Stomach (tissue), 9 donors: ENCODE results near the gene MTMR2. TPM values are rescaled to one million over a fixed set of nuclear protein-coding genes. Genes with fewer than 3 reads are reported as not detected.

Experiments
- DNase-seq, 2 donors: peaks; one replicate each; pipeline versions ENCODE4 v3.0.0 to v3.0.0-alpha.2; 2013 to 2019
- H3K27ac ChIP-seq, 5 donors: fragments of 200-600 bp in 4 of 5; sonication (generic) in 4 of 5; one replicate each; pipeline ENCODE4 v1.5.1; 2013 to 2019; ENCODE audit warnings: mild to moderate bottlenecking in 1 of 5, moderate library complexity in 1 of 5
- H3K27me3 ChIP-seq, 3 donors: fragments of 200-600 bp; sonication (generic); one replicate each; pipeline ENCODE4 v1.5.1; 2017 to 2019; ENCODE audit warnings: mixed run types in 1 of 3
- H3K36me3 ChIP-seq, 4 donors: fragments of 200-600 bp; sonication (generic); 1 replicate in 3 of 4; 2 replicates in 1 of 4; pipeline ENCODE4 v1.5.1; 2016 to 2019
- H3K4me1 ChIP-seq, 4 donors: fragments of 200-600 bp; sonication (generic); one replicate each; pipeline ENCODE4 v1.5.1; 2016 to 2019
- H3K4me3 ChIP-seq, 4 donors: fragments of 200-600 bp; sonication (generic) in 3 of 4; one replicate each; pipeline ENCODE4 v1.5.1; 2016 to 2019; ENCODE audit warnings: mild to moderate bottlenecking in 1 of 4
- H3K9me3 ChIP-seq, 4 donors: fragments of 200-600 bp; sonication (generic); one replicate each; pipeline ENCODE4 v1.5.1; 2016 to 2019
- CTCF ChIP-seq, 7 experiments: fragments of 450-650 bp in 4 of 7; fragments of 200-600 bp in 3 of 7; sonication (generic) in 3 of 7; IDR thresholded peaks; one replicate each; pipeline ENCODE4 v1.5.1; 2016 to 2019; ENCODE audit warnings: antibody characterized with exemption in 7 of 7, control low read depth in 2 of 7, mild to moderate bottlenecking in 1 of 7
- EP300 ChIP-seq: sonication (generic); formaldehyde crosslinking; IDR thresholded peaks from one replicate; pipeline ENCODE4 v1.6.1; 2017; ENCODE audit warnings: antibody characterized with exemption
- POLR2A ChIP-seq, 4 donors: fragments of 450-650 bp; IDR thresholded peaks; one replicate each; pipeline ENCODE4 v1.6.1; 2016; ENCODE audit warnings: antibody characterized with exemption in 4 of 4, control low read depth in 2 of 4, mild to moderate bottlenecking in 1 of 4, moderate library complexity in 1 of 4
- POLR2AphosphoS5 ChIP-seq, 3 donors: sonication (generic); formaldehyde crosslinking; IDR thresholded peaks; one replicate each; pipeline ENCODE4 v1.6.1; 2016; ENCODE audit warnings: antibody characterized with exemption in 3 of 3
- WGBS, 5 donors: extraction: QIAGEN DNeasy Blood & Tissue Kit in 3 of 5; methylation state at CpG; one replicate each; pipeline versions ENCODE4 v1.1.5 to v1.1.7; 2013 to 2018; 5-methylcytosine and 5-hydroxymethylcytosine counted together
- intact Hi-C: fragments of 100-400 bp; cut with DNase I; formaldehyde crosslinking; loops from one replicate; pipeline ENCODE4 v1.15.1; 2023; ENCODE audit warnings: low total_unique reads
- polyA plus RNA-seq, 3 donors: library from polyadenylated mRNA; stranded (reverse); fragments of 200-250 nt; gene quantifications; one replicate each; pipeline ENCODE4 v1.2.3, GENCODE V29; 2013
- total RNA-seq, 5 donors: library from RNA; depleted of rRNA; stranded (reverse); fragments of >200 nt; gene quantifications; one replicate each; pipeline versions ENCODE4 v1.1.0 to v1.2.3, GENCODE V29; 2014 to 2016
- donor health status: healthy with polysubstance abuse.
- donor health status: Bipolar disorder and iron deficiency.
- donor health status: healthy.

MTMR2 gene
- total and polyA plus RNA-seq, 8 donors = 4.9 to 201 (median 20.1) TPM

- whole genome bisulfite sequencing, 5 donors = 56 to 77% (median 66%) methylated on average over 5 of the region's 5 CpGs
- Histone ChIP-seq H3K27ac (no peak overlapping the region), H3K4me1 (peaks cover 0 to 21% (median 6%) of the 10 kb centered on the region in 4 donors), H3K27me3 (no peaks in the 10 kb centered on the region), H3K4me3 (no peak overlapping the region), H3K36me3 (no peaks in the 10 kb centered on the region), H3K9me3 (no peaks in the 10 kb centered on the region)
- TF ChIP-seq POLR2A (IDR thresholded peaks at IDR 0.05) (no peak), POLR2AphosphoS5 (IDR thresholded peaks at IDR 0.05) (no peak), EP300 (no peak), CTCF (IDR thresholded peaks at IDR 0.05) (no peak)
- DNase-seq = peak in 1 of 2 donors; percentile 15
- intact Hi-C loops = no loop called here
Observed at GRCh38 chr11:95904009-95904650, 19.8 kb downstream of the MTMR2 start.

DNA sequence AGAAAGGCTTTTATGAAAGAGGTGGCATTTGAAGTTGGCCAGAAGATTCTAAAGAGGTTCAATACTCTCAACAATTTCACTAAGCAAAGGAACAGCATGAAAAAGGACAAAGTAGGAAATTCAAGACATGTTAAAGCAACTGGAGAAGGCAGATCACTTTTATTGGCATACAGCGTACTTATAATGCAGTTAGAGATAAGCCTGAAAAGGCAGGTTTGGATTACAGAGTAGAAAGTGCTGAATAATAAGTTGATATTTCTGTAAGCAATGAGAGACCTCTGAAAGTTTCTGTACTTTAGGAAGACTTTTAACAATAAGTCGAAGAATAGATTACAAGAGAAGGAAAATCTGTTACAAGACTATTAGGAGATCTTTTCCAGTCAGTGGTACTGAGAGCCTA lies 25.1 kb downstream of the MTMR2 start:
- no peaks in the 10 kb centered on the region for H3K9me3 ChIP-seq
- H3K4me1 ChIP-seq = peaks cover 0 to 48% (median 21%) of the 10 kb centered on the region in 4 donors
- H3K27ac ChIP-seq = no peak overlapping the region
- no peak for DNase-seq
- no peaks in the 10 kb centered on the region for H3K27me3 ChIP-seq
- no peaks in the 10 kb centered on the region for H3K36me3 ChIP-seq
- no peak overlapping the region for H3K4me3 ChIP-seq
- no peak for TF ChIP-seq POLR2AphosphoS5 (IDR thresholded peaks at IDR 0.05)
- no peak for TF ChIP-seq POLR2A (IDR thresholded peaks at IDR 0.05)
- no peak for TF ChIP-seq CTCF (IDR thresholded peaks at IDR 0.05)
- TF ChIP-seq EP300 = no peak
- 18 to 62% (median 37%) methylated on average over 2 of the region's 2 CpGs for WGBS, 5 donors
- intact Hi-C loops = no loop called here

GRCh38 chr11:95897731-95898130 lies 26.2 kb downstream of the MTMR2 start:
- Histone ChIP-seq H3K4me3 (no peak overlapping the region), H3K9me3 (no peaks in the 10 kb centered on the region), H3K27ac (no peak overlapping the region), H3K27me3 (no peaks in the 10 kb centered on the region), H3K36me3 (no peaks in the 10 kb centered on the region), H3K4me1 (peaks cover 0 to 49% (median 24%) of the 10 kb centered on the region in 4 donors)
- TF ChIP-seq POLR2AphosphoS5 (IDR thresholded peaks at IDR 0.05) (no peak), CTCF (IDR thresholded peaks at IDR 0.05) (no peak), POLR2A (IDR thresholded peaks at IDR 0.05) (no peak), EP300 (no peak)
- DNase-seq = no peak
- intact Hi-C loops = no loop called here
- WGBS, 5 donors = 73 to 79% (median 78%) methylated on average over 7 of the region's 7 CpGs

GRCh38 chr11:95895815-95896214 lies 28.1 kb downstream of the MTMR2 start:
- H3K4me3 ChIP-seq = no peak overlapping the region
- no peaks in the 10 kb centered on the region for H3K27me3 ChIP-seq
- intact Hi-C loops = no loop called here
- no peak overlapping the region for H3K27ac ChIP-seq
- H3K4me1 ChIP-seq = peaks cover 9 to 68% (median 38%) of the 10 kb centered on the region in 4 donors
- DNase-seq = no peak
- H3K36me3 ChIP-seq = no peaks in the 10 kb centered on the region
- no peaks in the 10 kb centered on the region for H3K9me3 ChIP-seq
- TF ChIP-seq POLR2AphosphoS5 (IDR thresholded peaks at IDR 0.05) (no peak), POLR2A (IDR thresholded peaks at IDR 0.05) (no peak), EP300 (no peak), CTCF (IDR thresholded peaks at IDR 0.05) (no peak)
